Frontal cortex (tissue), 4 donors: ENCODE data around the gene CDK5RAP3. TPM values are rescaled to one million over a fixed set of nuclear protein-coding genes. Genes with fewer than 3 reads are reported as not detected.

Experiments
- DNase-seq, 2 donors: peaks; one replicate each; pipeline ENCODE4 v3.0.0; 2012; ENCODE audit warnings: low spot score in 2 of 2
- FAIRE-seq: peaks from 2 replicates; lab custom pipeline; 2012; peaks lifted over from hg19 to GRCh38; lab: Jason Lieb, UNC
- total RNA-seq: library from RNA; depleted of rRNA; stranded (reverse); fragments of >200 nt; gene quantifications from one replicate; pipeline ENCODE4 v1.2.3, GENCODE V29; 2014
- donor health status: control.
- donor health status: control.
- donor health status: control.

The CDK5RAP3 gene
- total RNA-seq, 1 donor from 2014 or later: 53.8 TPM

DNA sequence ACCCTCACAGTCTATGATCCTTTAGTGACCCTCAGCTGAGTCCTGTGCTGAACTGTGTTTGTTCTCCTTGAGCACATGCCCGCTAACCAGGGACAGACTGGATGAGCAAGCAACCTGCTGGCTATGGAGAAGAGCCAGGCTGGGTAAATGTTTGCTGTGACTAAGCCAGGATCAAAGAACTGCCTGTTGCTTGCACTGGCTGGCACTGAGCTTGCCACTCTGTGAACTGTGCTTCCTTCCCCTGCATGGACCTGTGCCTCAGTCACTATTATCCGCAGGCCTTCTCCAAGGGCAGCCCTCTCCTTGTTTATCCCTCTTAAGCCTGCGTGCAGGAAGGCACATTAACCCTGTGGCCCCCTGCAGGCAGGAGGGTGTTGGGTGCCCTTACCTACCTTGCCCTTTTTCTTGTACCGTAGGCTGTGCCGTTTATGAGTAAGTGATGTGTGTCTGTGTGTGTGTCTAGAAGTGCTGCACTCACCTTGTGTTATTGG is 22.2 kb upstream of the CDK5RAP3 start:
- FAIRE-seq: no peak
- no peak for DNase-seq

GRCh38 chr17:47949197-47949759 is 21.6 kb upstream of the CDK5RAP3 start:
- FAIRE-seq (no peak), DNase-seq (peak; percentile 48 to 73)

GRCh38 chr17:47949946-47950345 is 21.0 kb upstream of the CDK5RAP3 start:
- FAIRE-seq: no peak

DNA sequence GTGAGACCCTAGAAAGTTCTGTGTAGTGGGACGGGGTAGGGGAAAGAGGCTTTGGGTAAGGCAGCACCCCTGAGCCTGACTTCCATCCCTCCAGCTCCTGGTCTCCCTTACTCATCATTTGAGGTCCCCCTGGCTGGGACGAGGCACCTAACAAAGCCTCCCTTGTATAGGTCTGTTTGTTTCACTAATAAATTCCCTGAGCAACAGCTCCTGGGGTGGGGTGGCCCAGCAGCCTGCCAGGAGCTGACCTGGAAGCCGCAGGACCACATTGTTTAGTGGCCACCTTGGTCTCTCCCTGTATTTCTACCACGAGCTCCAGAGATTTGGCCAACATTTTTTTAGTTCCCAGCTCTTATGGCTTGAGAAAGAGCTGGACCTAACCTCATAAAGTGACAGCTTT is 20.5 kb upstream of the CDK5RAP3 start:
- DNase-seq (no peak), FAIRE-seq (no peak)

More at GRCh38 chr17:47949946-47950345, 21.0 kb upstream of the CDK5RAP3 start:
- DNase-seq: no peak

DNA sequence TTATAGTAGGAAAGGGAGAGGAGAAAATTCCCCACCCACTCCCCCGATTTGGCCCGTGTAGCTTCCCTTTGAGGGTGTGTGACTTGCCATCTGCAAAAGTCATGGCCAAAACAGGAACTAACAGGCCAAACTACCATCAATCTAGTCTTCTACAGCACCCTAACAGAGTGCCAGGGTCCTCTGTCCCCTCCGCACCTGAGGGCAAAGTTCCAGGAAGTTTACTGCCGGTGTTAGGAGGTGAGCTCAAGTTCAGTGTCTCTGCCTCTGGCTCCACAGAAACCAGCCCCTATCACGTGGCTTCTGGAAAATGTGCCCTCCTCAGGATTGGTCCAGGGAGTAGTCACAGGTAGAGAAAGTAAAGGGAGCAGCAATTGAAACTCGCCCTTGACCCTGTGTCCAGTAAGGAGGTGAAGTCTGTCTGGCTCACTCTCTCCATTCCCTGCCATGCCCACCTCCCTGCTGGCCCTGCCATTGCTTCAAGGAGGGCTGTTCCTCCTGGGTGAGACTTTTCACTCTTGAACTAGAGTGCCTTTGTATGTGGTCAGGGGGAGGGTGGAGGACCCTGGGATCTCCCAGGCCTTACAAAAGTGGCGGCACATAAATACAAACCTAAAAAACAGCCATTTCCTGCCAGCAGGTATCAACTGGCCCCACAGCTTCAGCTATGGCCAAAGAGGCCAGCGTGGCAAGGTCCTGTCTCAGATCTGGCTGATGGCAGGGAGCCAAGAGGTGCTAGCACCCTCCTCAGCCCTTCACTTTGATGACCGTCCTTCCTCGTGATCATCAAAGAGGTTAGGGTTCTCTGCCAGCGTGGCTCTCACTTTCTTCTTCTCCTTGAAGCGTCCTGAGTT is 18.5 kb upstream of the CDK5RAP3 start:
- no peak for FAIRE-seq
- no peak for DNase-seq

DNA sequence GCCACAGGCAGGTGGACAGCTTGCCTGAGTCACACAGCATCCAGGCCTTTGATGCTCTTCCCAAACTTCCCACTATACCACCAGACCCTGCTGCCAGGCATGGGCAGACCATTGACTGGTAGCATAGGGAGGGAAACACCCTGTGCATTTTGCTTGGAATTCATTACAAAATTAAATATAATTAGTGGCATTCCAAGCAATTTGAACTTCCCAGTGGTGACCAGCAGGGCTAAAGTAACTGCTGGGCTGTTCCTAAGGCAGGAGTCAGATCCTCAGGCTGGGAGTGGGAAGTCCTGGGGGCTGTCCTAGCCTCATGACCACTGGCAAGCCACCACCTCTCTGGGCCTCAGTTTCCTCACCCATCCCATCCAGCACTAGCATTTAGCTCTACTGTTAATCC is 17.0 kb upstream of the CDK5RAP3 start:
- DNase-seq: no peak
- FAIRE-seq: no peak

GRCh38 chr17:47955497-47956461 is 15.1 kb upstream of the CDK5RAP3 start:
- no peak for FAIRE-seq
- DNase-seq: no peak

GRCh38 chr17:47956791-47957590 is 13.9 kb upstream of the CDK5RAP3 start:
- FAIRE-seq: no peak
- no peak for DNase-seq

- FAIRE-seq: no peak
Observed at GRCh38 chr17:47957591-47958490, 13.1 kb upstream of the CDK5RAP3 start, which contains the start of gene PRR15L. Gene PRR15L, minus strand, starts transcription at chr17:47957883. Its CDS starts 4,649 bp downstream, at chr17:47953234.

DNA sequence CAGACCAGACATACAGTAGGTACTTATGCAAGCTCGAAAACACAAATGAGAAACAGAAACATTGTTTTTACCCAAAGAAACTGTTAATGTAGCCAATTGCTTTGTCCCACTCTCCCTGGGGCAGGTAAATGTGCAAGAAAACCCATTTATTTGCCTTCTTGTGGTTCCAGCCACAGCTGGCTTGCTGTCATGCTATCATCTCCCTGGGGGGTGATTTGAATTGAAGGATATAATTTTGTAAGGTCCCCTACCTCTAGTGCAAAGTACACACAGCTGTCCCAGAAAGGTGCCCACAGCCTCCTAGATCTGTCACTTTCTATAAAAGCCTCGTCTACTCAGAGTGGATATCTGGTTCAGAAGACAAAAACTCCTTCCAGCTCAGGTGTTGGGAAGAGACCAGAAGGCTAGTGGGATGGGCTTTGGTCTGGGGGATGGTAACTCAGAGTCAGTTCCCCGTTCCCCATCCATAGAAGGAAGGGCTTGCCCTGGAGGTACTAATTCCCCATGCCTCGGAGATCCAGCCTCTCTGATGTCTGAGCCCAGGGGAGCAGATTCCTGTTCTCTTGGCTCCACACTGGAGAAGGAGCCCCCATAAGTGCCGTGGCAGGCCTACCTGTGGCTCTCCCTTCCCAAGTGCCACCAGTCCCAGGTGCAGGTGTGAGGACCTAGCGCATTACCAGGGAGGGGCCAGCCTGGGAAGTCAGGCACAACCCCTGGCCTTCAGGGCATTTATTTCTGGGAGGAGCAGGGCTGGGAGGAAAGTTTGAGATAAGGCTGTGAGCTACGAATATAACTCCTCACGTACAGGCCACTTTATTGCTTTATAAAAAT is 10.9 kb upstream of the CDK5RAP3 start:
- DNase-seq (no peak), FAIRE-seq (no peak)

More at GRCh38 chr17:47957591-47958490, 13.1 kb upstream of the CDK5RAP3 start, which contains the start of gene PRR15L:
- no peak for DNase-seq

DNA sequence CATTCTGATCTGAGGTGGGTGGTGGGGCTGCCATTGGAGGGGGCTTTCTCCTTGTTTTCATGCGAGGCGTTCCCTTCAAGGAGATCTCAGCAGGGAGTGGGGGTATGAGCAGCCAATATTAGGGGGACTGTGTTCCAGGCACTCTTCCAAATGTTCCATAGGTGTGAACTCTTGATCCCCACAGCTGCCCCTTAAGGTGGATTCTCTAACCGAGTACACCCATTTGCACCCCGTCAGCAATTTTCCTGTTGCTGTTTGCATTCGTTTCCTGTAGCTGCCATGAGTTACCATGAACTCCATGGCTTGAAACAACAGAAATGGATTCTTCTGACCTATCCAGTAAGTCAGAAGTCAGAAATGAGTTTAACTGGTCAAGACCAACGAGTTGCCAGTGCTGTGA is 9.5 kb upstream of the CDK5RAP3 start:
- no peak for FAIRE-seq
- no peak for DNase-seq

GRCh38 chr17:47962901-47963300 is 8.0 kb upstream of the CDK5RAP3 start:
- FAIRE-seq: no peak
- DNase-seq: no peak

DNA sequence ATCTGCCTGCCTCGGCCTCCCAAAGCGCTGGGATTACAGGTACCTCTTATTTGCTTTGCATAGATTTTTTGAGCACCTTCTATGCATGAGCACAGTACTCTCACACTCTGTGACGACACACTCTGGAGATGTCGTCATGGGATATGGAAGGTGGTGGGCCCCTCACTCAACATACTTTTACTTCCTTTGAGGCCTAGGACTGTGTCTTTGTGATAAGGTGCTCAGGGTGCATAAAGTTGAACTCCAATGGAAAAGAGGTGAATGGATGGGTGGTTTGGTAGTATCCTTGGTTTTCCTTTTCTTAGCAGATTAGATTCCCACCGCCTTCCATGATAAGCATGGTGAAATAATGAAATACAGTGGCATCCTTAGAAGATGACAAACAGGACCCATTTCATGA is 6.1 kb upstream of the CDK5RAP3 start:
- DNase-seq: no peak
- FAIRE-seq: no peak

GRCh38 chr17:47966079-47966519 is 4.8 kb upstream of the CDK5RAP3 start:
- FAIRE-seq (no peak), DNase-seq (no peak)

- FAIRE-seq (no peak), DNase-seq (no peak)
Observed at GRCh38 chr17:47967607-47968252, 3.2 kb upstream of the CDK5RAP3 start.

DNA sequence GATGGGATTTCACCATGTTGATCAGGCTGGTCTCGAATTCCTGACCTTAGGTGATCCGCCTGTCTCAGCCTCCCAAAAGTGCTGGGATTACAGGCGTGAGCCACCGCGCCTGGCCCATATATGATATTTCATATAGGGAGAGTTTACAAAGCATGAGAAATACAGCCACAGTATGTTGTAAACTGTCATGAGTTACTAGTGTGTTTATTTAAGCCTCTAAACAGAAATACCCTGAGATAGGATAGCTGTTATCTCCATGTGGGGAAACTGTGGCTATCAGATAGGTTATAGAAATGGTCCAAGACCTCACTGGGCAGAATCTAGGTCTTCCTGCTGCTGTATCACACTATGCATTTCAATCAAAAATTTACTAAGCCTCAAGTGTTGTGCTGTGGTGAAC is 2.1 kb upstream of the CDK5RAP3 start:
- no peak for DNase-seq
- no peak for FAIRE-seq
